M059J (cell line): ENCODE data around the gene ADGRF4. TPM values are rescaled to one million over a fixed set of nuclear protein-coding genes. Genes with fewer than 3 reads are reported as not detected.

Experiments
- DNase-seq: peaks from one replicate; pipeline ENCODE4 v3.0.0-alpha.2; 2012; ENCODE audit warnings: low read depth
- total RNA-seq: library from RNA; depleted of rRNA; stranded (reverse); fragments of >200 nt; shearing (Covaris generic); gene quantifications from 2 replicates; pipeline ENCODE4 v1.2.3, GENCODE V29; 2014; rRNA removed

Gene ADGRF4, protein sequence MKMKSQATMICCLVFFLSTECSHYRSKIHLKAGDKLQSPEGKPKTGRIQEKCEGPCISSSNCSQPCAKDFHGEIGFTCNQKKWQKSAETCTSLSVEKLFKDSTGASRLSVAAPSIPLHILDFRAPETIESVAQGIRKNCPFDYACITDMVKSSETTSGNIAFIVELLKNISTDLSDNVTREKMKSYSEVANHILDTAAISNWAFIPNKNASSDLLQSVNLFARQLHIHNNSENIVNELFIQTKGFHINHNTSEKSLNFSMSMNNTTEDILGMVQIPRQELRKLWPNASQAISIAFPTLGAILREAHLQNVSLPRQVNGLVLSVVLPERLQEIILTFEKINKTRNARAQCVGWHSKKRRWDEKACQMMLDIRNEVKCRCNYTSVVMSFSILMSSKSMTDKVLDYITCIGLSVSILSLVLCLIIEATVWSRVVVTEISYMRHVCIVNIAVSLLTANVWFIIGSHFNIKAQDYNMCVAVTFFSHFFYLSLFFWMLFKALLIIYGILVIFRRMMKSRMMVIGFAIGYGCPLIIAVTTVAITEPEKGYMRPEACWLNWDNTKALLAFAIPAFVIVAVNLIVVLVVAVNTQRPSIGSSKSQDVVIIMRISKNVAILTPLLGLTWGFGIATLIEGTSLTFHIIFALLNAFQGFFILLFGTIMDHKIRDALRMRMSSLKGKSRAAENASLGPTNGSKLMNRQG
- total RNA-seq = 0.27 and 0.37 TPM in 2 replicates

DNA sequence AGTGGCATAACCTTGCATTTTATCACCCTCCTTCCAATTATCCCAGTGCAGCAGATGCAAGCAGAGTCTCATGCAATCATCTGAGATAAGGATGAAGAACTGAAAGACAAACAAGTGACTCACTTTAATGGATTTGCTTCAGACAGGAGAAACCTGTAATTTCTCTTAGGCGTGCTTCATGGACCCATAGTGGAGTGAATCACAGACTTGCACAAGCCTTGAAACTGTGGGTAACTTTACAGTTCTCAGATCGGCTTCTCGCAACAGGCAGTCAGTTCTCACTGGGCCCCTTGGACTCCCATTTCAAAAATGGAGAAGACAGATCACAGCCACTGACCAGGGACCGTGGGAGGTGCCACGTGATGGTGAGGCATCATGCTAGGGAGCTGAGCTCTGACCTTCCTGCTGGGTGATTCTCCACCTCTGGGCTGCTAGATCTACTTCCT is at the start of gene ADGRF4:
TSS of gene ADGRF4 (plus strand) at position 239 of the 446 bp plus-strand sequence. CDS start 8,666 bp downstream, outside the sequence.
- DNase-seq = peak; percentile 88

DNA sequence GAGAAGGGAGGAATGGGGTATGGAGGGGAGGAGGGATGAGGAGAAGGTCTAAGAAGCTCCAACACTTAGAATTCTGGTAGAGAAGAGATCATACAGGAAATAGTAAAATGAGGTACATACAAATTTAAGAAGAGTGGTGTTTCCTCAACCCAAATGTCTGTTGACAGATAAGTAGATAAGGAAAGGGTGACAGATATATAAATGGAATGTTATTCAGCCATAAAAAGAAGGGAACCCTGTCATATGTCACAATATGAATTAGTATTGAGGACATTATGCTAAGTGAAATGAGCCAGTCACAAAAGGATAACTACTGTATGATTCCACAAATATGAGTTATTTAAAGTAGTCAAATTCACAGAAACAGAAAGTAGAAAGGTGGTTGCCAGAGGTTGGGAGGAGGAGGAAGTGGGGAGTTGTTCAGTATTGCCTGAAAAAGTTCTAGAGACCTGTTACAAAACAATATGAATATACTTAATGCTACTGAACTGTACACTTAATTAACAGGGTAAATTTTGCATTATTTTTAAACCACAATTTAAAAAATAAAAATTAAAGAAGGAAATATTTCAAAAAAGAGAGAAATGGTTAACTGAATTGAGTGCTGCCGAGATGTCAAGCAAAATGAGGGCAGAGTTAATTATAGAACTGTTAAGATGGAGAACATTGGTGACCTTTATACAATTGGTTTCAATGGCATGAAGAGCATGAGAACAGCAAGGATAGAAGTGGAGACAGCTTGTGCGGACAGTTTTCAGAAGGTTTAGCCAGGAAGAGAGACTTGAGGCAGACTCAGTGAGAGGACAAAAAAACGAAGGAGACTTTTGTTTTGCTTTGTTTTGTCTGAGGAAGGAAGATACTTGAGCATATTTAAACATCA is 47.6 kb upstream of the ADGRF4 start:
- no peak for DNase-seq

DNA sequence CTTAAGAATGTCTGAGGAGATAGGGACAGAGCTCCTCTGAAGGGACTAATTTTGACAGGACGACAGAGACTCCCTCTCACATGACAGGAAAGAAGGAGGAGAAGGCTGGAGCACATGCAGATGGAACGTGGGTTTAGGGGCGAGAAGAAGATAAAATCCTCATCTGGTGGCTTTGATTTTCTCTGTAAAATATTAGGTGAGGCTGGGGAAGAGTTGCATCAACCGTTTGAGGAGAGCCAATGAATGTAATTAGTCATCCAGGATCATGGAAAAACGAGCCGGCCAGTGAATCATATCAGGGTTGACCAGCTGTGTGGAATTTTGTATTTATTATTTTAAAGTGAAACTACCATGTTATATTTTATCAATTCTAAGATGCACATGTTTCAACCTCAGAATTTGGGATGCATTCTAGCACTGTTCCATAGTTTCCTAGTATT is 46.9 kb upstream of the ADGRF4 start:
- DNase-seq = peak; percentile 69

GRCh38 chr6:47653706-47654105 is 44.7 kb upstream of the ADGRF4 start:
- no peak for DNase-seq

- DNase-seq = peak; percentile 29
Measured at GRCh38 chr6:47654255-47654654, 44.1 kb upstream of the ADGRF4 start.

DNA sequence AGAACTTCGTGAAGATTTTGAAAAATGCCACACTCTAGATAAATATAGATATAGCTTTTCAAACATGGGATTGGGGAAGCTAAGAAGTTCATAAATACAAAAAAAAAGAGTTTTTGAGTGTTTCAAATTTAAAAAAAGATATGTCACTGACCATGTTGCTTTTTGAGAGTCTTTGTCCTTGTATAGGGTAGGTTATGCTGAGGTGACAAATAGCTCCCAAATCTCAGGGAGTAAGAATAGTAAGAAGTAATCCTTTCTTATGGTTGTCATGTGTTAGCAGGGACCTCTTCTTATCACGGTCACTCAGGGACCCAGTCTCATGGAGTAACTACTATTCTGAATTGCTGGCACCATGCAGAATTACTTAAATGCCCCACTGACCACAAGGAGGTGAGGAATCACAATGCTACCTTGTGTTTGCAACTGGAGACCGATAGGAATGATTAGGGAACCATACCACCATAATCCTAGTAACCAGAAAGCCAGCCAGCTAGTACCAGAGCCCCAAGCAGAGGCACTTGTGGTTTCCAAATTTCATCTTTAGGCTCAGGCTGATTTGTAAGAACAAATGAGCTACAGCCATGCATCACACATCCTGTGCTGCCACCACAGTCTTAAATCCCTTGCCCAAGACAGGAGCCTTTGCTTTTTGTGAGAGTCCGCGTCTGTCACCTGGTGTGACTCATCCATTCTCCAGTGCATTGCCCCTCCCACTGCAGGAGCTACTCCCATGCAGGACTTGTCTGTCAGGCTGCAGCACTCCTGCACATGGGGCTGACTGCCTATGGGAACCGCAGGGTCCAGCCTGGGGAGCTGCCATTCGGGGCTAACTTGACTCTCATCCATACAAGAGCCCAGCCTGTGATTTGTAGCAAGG is 42.4 kb upstream of the ADGRF4 start:
- peak; percentile 84 for DNase-seq

DNA sequence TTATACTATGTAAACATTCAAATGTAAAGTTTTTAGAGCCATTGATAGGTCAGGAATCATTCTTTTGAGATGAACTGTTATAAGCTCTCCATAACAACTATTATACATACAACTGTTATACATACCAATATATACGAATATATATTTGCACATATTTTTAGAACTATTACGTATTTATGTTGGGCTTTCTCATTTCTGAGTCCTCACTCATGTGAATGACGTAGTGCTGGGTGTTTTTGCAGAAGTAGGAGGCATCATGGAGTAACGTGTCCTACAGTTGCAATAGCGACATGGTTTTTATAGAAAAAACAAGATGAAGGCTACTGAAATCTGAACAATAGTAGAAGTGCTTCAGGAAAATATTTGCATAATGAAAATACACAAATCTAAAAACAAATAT is 36.4 kb upstream of the ADGRF4 start:
- DNase-seq = no peak

GRCh38 chr6:47663462-47664216 is 34.7 kb upstream of the ADGRF4 start:
- no peak for DNase-seq

GRCh38 chr6:47665112-47665511 is 33.3 kb upstream of the ADGRF4 start:
- no peak for DNase-seq

GRCh38 chr6:47669684-47670513 is 28.5 kb upstream of the ADGRF4 start:
- no peak for DNase-seq

DNA sequence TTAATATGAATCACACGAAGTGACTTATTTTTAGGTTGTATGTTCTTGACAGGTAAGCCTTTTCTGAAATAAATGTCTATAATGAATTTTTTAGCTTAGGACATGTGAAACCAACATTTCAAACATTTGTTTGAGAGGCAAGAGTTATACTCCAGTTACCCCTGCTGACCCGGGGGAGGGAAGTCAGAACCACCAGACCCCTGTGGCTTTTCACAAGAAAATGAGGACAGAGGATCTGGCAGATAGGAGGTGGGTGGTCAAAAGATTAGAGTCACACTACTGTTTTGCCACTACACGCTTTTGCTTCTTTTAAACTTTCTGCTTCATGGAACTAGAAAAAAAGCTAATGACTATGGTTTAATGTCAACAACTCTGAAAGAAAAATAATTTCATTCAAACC is 27.5 kb upstream of the ADGRF4 start:
- no peak for DNase-seq

DNA sequence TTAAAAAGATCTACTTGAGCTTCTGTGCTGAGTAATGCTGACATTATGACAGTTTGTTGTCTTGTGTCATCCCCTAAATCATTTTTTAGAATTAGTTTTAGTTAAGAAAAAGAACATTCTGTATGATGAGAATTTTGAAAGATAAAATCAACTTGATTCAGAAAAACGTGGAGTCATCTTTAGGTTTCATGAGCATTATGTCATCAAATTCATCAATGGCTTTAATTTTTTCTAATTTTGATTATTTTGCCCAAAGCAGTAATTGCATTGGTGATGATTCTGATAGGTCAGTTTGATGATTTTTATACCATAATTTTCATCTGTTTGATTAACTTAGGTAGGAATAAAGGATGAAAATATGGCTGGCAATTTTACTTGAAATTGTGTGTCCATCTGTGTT is 26.6 kb upstream of the ADGRF4 start:
- DNase-seq = no peak

- no peak for DNase-seq
Measured at GRCh38 chr6:47672816-47673215, 25.6 kb upstream of the ADGRF4 start.

GRCh38 chr6:47674673-47675072 is 23.7 kb upstream of the ADGRF4 start:
- DNase-seq = no peak

- no peak for DNase-seq
Measured at GRCh38 chr6:47677381-47678100, 20.8 kb upstream of the ADGRF4 start.

GRCh38 chr6:47678739-47679138 is 19.6 kb upstream of the ADGRF4 start:
- no peak for DNase-seq

DNA sequence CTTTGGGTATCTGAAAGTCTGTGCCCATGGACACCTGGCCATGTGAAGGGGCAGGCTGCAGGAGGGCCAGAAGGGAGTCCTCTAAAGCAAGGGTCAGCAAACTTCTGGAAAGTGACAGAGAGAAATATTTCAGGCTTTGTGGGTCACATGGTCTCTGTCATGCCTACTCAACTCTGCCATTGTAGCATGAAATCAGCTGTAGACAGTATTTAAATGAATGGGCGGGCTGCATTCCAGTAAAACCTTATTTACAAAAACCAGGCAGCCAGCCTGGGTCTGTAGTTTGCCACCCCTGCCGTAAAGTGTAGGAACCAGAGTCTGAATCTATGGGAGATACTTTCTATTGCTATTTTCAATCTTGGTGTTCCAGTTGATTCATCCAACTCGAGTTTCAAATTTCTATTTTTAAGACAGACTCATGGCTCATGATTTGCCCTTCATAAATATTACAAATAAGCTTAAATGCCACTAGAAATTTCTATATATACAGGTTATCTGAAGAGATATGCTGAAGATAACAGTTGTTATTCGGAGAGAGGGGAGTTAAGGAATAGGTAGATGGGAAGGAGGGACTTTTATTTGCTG is 19.0 kb upstream of the ADGRF4 start:
- DNase-seq = no peak

- DNase-seq = no peak
Measured at GRCh38 chr6:47680051-47680450, 18.3 kb upstream of the ADGRF4 start.
